ENCODE data around the gene SDR9C7.
"Not testable (repeated sequence)": the region's sequence is repeated elsewhere in the genome, so short reads cannot be mapped to it uniquely, and the experiment has no call there.

The SDR9C7 gene
- total RNA-seq = 0 to 0.12 (median 0) reads per million in 9 experiments

DNA sequence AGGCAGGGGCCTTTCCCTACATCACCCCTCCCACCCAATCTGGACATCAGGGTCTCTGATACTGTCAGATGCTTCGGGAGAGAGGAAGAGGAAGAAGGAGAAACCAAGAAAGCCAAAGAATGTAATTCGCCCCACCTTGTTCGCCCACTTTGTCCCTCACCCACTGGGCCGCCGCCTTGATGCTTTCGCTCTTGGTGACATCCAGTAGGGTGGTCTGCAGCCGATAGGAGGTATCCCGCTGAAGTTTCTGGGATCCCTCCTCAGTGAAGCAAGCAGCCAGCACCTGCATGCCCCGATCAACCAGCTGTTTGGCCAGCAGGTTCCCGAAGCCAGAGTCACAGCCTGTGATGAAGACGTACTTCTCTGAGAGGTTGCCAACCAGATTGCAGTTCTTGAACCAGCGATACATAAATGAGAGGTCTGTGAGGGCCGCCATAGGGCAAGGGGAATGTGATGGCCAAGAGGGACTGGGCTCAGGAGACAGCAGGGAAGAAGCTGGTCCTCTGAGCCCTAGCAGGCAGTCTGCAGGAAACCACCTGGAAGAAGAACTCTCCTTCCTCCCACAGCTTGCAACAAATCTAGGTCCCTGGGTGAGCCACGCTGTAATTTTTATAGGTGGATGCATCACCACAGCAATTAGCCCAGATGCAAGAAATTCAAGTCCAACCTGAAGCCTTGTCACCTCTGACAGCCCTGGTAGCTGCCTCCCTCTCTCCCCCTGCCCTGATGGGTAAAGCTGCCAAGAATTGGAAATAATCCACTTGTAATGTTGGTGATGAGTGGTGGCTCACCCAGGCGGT, at the start of gene SDR9C7:
Gene SDR9C7, minus strand, starts transcription at position 583 of the 800 bp plus-strand sequence. Its CDS starts 147 bp downstream, at position 436.
- no peak within 1 kb of the TSS for H3K27ac Mint-ChIP-seq
- H3K36me3 Mint-ChIP-seq (ENCODE audit: insufficient read depth) = no peaks in the 10 kb centered on the region
- H3K9me3 Mint-ChIP-seq = no peaks in the 10 kb centered on the region
- DNase-seq (no peak), ATAC-seq (replicated peaks) (no peak)
- H3K4me3 Mint-ChIP-seq = no peak within 1 kb of the TSS
- peaks cover 10 to 28% of the 10 kb centered on the region in 2 donors for H3K27me3 Mint-ChIP-seq
- H3K4me1 Mint-ChIP-seq (ENCODE audit: low read depth in 2 of 2) = peaks cover 0 to 5% of the 10 kb centered on the region in 2 donors

DNA sequence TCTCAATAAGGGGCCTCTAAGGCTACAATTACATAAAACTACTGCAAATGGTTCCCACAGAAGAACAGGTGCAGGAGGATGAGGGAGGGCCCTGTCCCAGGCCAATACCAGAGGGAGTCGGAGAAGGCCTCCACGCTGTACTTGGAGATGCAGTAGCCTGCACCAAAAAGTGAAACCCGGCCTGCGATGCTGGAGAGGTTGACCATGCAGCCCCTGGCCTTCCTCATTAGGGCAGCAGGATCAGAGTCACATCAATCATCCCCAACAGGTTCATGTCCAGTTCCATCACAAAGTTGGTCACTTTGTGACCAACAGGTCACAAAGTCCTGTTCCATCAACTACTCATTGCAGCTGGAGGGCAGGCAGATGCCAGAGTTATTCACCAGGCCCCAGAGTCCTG, 49.2 kb upstream of the SDR9C7 start:
- ATAC-seq (replicated peaks) = no peak
- H3K4me1 Mint-ChIP-seq (ENCODE audit: low read depth in 2 of 2) = peaks cover 6 to 8% of the 10 kb centered on the region in 2 donors
- no peaks in the 10 kb centered on the region for H3K9me3 Mint-ChIP-seq
- H3K36me3 Mint-ChIP-seq (ENCODE audit: insufficient read depth) = peaks cover 4% of the 10 kb centered on the region
- no peak for DNase-seq
- H3K4me3 Mint-ChIP-seq = no peak overlapping the region
- no peaks in the 10 kb centered on the region for H3K27me3 Mint-ChIP-seq
- no peak overlapping the region for H3K27ac Mint-ChIP-seq

DNA sequence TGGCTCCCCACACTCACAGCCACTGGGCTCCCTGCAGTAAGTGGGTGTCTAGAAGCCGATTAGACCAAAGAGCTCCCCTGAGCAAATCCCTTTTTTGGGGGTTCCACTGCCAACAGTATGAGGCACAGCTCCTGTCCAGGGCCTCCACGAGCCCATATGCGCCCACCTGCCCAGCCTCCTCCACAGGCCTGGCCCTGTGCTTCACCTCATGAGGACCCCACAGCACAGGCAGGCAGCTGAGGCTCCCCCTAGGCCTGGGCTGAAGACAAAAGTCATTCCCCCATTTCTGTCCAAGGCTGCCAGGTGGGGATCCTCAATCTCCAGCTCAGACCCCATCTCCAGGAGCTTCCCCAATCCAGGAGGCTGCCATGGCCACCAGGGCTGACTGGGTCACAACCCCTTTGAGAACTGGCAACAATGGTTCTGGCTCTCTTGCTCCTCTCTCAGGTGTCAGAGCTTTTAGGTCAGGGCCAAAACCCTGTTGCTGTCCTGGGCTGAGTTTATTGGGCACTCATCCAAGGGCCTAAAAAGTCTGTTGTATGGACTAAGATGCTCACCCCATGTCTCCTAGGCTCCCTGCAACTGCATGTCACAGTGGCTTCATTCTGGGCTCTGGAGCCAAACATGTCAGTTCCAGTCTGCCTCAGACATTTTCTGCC, 48.5 kb upstream of the SDR9C7 start:
- H3K4me1 Mint-ChIP-seq (ENCODE audit: low read depth in 2 of 2); ATAC-seq (replicated peaks); H3K4me3 Mint-ChIP-seq: not testable (repeated sequence)

DNA sequence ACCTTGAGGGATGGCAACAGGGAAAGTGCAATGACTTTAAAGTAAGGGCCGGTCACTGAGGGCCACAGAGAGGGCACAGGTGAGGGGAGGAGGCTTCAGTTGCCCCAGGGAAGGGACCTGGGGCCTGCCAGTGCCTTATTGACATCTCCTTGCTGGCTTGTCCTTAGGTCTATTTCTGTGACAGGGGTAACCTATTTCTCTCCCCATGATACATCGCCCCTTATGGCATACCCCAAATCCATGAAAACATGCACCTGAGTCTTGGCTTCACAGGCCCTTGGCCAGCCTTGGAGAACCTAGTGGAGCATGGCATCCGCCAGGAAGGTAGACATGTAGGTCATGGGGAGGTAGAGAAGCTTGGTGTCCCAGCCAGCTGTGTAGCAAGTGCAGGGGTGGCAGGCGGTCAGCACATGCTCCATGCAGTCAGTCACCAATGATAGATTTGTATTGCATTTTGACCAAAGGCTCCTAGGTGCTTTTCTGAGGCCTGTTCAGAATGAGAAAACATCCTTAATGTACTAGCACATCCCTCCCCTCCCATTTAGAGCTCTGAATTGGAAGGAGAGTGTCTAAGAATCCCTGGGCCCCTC, 46.8 kb upstream of the SDR9C7 start:
- Mint-ChIP-seq H3K27ac (no peak overlapping the region), H3K4me3 (no peak overlapping the region), H3K9me3 (no peaks in the 10 kb centered on the region), H3K4me1 (ENCODE audit: low read depth in 2 of 2) (no peaks in the 10 kb centered on the region), H3K36me3 (ENCODE audit: insufficient read depth) (no peaks in the 10 kb centered on the region), H3K27me3 (no peaks in the 10 kb centered on the region)
- no peak for ATAC-seq (replicated peaks)
- no peak for DNase-seq

More for the DNA sequence above, 48.5 kb upstream of the SDR9C7 start:
- not testable (repeated sequence) for H3K27me3 Mint-ChIP-seq; DNase-seq; H3K9me3 Mint-ChIP-seq; H3K27ac Mint-ChIP-seq; H3K36me3 Mint-ChIP-seq (ENCODE audit: insufficient read depth)

DNA sequence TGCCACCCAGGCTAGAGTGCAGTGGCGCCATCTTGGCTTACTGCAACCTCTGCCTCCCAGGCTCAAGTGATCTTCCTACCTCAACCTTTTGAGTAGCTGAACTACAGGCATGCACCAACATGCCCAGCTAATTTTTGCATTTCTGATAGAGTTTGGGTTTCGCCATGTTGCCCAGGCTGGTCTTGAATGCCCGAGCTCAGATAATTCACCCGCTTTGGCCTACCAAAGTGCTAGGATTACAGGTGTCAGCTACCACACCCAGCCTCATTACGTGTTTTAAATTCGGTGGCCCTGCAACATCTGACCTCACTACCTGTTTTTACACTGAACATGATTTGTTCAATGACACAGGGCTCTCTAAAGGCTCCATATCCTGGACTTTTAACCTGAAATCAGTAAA, 46.1 kb upstream of the SDR9C7 start:
- no peak overlapping the region for H3K27ac Mint-ChIP-seq
- ATAC-seq (replicated peaks) (no peak), DNase-seq (no peak)
- H3K9me3 Mint-ChIP-seq = no peaks in the 10 kb centered on the region
- H3K4me1 Mint-ChIP-seq (ENCODE audit: low read depth in 2 of 2) = no peaks in the 10 kb centered on the region
- no peak overlapping the region for H3K4me3 Mint-ChIP-seq
- no peaks in the 10 kb centered on the region for H3K36me3 Mint-ChIP-seq (ENCODE audit: insufficient read depth)
- no peaks in the 10 kb centered on the region for H3K27me3 Mint-ChIP-seq

DNA sequence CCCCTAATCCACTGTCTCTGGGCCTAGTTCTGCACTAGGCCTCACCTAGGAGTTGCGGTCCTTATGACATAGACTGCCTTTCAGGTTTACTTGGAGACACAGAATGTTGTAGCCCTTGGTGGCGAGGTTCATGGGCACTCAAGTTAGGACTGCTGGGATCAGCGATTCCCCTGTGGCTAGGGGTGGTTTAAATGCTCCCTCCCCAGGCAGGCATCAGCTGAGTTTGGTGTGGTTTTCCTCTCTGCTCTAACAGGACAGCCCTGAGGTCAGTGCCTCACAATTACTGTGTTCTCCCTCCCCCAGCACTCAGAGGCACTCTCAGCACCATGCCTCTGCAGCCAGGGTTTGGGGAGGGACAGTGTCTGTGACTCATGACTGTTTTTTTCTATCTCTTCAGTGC, 45.4 kb upstream of the SDR9C7 start:
- ATAC-seq (replicated peaks) (no peak), DNase-seq (no peak)
- H3K27me3 Mint-ChIP-seq = no peaks in the 10 kb centered on the region
- no peak overlapping the region for H3K27ac Mint-ChIP-seq
- H3K9me3 Mint-ChIP-seq = no peaks in the 10 kb centered on the region
- H3K4me3 Mint-ChIP-seq = no peak overlapping the region
- H3K4me1 Mint-ChIP-seq (ENCODE audit: low read depth in 2 of 2) = no peaks in the 10 kb centered on the region
- no peaks in the 10 kb centered on the region for H3K36me3 Mint-ChIP-seq (ENCODE audit: insufficient read depth)

DNA sequence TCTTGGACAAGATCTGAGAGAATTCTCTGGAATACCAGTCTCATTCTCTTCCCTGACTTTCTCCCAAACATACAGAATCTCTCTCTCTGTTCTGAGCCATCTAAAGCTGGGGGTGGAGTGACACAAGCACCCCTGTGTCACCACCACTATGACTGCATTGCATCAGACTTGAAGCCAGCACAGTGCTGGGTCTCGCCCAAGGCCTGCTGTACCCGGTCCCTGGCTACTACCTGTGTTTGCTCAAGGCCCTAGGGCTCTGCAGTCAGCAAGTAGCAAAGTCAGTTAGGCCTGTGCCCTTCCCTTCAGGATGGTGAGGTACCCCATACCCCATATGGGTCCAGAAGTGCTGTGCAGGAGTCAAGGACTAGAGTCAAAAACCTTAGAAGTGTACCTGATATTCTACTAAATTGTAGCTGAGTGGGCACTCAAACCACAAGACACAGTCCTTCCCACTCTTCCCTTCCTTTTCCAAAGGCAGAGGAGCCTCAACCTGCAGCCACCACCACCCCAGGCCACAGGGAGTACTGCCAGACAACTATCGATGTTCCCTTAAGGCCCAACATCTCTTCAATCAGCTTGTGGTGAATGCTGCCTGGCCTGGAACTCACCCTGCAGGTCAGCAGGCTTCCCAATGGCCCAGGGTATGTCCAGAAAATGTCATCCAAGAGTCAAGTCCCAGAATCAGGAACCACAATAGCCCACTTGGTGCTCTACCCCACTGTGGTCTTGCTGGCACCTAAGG, 44.4 kb upstream of the SDR9C7 start:
- no peaks in the 10 kb centered on the region for H3K4me1 Mint-ChIP-seq (ENCODE audit: low read depth in 2 of 2)
- H3K9me3 Mint-ChIP-seq = no peaks in the 10 kb centered on the region
- H3K27ac Mint-ChIP-seq = no peak overlapping the region
- H3K4me3 Mint-ChIP-seq = no peak overlapping the region
- no peak for ATAC-seq (replicated peaks)
- DNase-seq = no peak
- no peaks in the 10 kb centered on the region for H3K27me3 Mint-ChIP-seq
- H3K36me3 Mint-ChIP-seq (ENCODE audit: insufficient read depth) = no peaks in the 10 kb centered on the region

DNA sequence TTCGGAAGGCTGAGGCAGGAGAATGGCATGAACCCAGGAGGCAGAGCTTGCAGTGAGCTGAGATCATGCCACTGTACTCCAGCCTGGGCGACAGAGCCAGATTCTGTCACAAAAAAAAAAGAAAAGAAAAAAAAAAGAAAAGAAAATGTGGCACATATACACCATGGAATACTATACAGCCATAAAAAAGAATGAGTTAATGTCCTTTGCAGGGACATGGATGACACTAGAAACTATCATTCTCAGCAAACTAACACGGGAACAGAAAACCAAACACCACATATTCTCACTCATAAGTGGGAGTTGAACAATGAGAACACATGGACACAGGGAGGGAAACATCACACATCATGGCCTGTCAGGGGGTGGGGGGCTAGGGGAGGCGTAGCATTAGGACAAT, 43.2 kb upstream of the SDR9C7 start:
- not testable (repeated sequence) for DNase-seq; H3K27ac Mint-ChIP-seq; ATAC-seq (replicated peaks); H3K4me1 Mint-ChIP-seq (ENCODE audit: low read depth in 2 of 2); H3K27me3 Mint-ChIP-seq; H3K4me3 Mint-ChIP-seq; H3K9me3 Mint-ChIP-seq; H3K36me3 Mint-ChIP-seq (ENCODE audit: insufficient read depth)

DNA sequence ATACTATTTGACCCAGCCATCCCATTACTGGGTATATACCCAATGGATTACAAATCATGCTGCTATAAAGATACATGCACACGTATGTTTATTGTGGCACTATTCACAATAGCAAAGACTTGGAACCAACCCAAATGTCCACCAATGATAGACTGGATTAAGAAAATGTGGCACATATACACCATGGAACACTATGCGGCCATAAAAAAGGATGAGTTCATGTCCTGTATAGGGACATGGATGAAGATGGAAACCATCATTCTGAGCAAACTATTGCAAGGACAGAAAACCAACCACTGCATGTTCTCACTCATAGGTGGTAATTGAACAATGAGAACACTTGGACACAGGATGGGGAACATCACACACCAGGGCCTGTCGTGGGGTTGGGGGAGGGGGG, 40.0 kb upstream of the SDR9C7 start:
- H3K4me3 Mint-ChIP-seq; H3K36me3 Mint-ChIP-seq (ENCODE audit: insufficient read depth); H3K27ac Mint-ChIP-seq; H3K9me3 Mint-ChIP-seq; DNase-seq; ATAC-seq (replicated peaks); H3K4me1 Mint-ChIP-seq (ENCODE audit: low read depth in 2 of 2): not testable (repeated sequence)
- peaks cover 0 to 14% of the 10 kb centered on the region in 2 donors for H3K27me3 Mint-ChIP-seq

DNA sequence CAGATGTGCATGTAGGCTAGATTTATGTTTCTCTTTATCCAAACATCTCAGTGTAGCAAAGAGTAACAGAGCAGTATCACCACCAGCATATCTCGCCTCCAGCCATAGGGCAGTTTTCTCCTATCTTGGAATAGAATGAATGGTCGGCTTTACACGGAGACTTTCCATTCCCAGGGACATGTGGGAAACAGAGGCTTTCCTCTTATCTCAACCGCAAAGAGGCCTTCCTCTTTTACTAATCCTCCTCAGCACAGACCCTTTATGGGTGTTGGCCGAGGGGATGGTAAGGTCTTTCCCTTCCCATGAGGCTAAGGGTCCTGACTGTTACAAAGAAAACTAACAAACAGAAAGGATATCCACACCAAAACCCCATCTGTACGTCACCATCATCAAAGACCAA, 34.7 kb upstream of the SDR9C7 start:
- H3K9me3 Mint-ChIP-seq; H3K4me3 Mint-ChIP-seq; DNase-seq; H3K36me3 Mint-ChIP-seq (ENCODE audit: insufficient read depth); H3K4me1 Mint-ChIP-seq (ENCODE audit: low read depth in 2 of 2); H3K27ac Mint-ChIP-seq; ATAC-seq (replicated peaks): not testable (repeated sequence)
- H3K27me3 Mint-ChIP-seq = peaks cover 6 to 15% of the 10 kb centered on the region in 2 donors

DNA sequence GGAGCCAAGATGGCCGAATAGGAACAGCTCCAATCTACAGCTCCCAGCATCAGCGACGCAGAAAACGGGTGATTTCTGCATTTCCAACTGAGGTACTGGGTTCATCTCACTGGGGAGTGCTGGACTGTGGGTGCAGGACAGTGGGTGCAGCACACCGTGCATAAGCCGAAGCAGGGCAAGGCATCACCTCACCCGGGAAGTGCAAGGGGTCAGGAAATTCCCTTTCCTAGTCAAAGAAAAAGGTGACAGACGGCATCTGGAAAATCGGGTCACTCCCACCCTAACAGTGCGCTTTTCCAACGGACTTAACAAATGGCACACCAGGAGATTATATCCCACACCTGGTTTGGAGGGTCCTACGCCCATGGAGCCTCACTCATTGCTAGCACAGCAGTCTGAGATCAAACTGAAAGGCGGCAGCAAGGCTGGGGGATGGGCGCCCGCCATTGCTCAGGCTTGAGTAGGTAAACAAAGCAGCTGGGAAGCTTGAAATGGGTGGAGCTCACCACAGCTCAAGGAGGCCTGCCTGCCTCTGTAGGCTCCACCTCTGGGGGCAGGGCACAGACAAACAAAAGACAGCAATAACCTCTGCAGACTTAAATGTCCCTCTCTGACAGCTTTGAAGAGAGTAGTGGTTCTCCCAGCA, 31.9 kb upstream of the SDR9C7 start:
- DNase-seq; H3K36me3 Mint-ChIP-seq (ENCODE audit: insufficient read depth); H3K27ac Mint-ChIP-seq; H3K9me3 Mint-ChIP-seq; H3K4me1 Mint-ChIP-seq (ENCODE audit: low read depth in 2 of 2); H3K4me3 Mint-ChIP-seq; ATAC-seq (replicated peaks): not testable (repeated sequence)
- H3K27me3 Mint-ChIP-seq = peaks cover 6 to 17% of the 10 kb centered on the region in 2 donors

DNA sequence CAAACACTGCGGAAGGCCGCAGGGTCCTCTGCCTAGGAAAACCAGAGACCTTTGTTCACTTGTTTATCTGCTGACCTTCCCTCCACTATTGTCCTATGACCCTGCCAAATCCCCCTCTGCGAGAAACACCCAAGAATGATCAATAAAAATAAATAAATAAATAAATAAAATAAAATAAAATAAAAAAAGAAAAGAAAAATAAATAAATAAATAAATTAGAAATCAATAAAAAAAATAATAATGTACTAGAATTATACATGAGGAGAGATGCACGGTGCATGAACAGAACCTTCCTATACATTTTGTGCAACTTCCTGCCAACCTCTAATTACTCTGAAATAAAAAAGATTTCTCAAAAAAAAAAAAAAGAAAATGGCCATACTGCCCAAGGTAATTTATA, 30.9 kb upstream of the SDR9C7 start:
- not testable (repeated sequence) for H3K4me1 Mint-ChIP-seq (ENCODE audit: low read depth in 2 of 2); H3K4me3 Mint-ChIP-seq; DNase-seq; H3K9me3 Mint-ChIP-seq; ATAC-seq (replicated peaks); H3K27ac Mint-ChIP-seq; H3K36me3 Mint-ChIP-seq (ENCODE audit: insufficient read depth)
- peaks cover 6 to 11% of the 10 kb centered on the region in 2 donors for H3K27me3 Mint-ChIP-seq

DNA sequence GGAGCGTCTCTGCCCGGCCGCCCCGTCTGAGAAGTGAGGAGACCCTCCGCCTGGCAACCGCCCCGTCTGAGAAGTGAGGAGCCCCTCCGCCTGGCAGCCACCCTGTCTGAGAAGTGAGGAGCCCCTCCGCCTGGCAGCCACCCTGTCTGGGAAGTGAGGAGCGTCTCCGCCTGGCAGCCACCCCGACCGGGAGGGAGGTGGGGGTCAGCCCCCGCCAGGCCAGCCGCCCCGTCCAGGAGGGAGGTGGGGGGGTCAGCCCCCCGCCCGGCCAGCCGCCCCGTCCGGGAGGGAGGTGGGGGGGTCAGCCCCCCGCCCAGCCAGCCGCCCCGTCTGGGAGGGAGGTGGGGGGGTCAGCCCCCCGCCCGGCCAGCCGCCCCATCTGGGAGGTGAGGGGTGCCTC, 29.3 kb upstream of the SDR9C7 start:
- not testable (repeated sequence) for H3K36me3 Mint-ChIP-seq (ENCODE audit: insufficient read depth); DNase-seq; H3K4me3 Mint-ChIP-seq; H3K4me1 Mint-ChIP-seq (ENCODE audit: low read depth in 2 of 2); H3K9me3 Mint-ChIP-seq; ATAC-seq (replicated peaks); H3K27me3 Mint-ChIP-seq; H3K27ac Mint-ChIP-seq

All from effector memory CD8-positive, alpha-beta T cell (primary cell).